GM12878 (cell line): ENCODE data around the gene SOX10.

Experiments
- CTCF ChIP-seq, 3 experiments: IDR thresholded peaks in 2 of 3; conservative IDR thresholded peaks in 1 of 3; 2 replicates each; pipeline ENCODE4 v1.5.1; 2011; ENCODE audit warnings: low read depth in 3 of 3, low read length in 3 of 3, mild to moderate bottlenecking in 3 of 3, control low read depth in 2 of 3, moderate library complexity in 2 of 3, inconsistent platforms in 1 of 3, mixed read lengths in 1 of 3; ENCODE audit not compliant: control insufficient read depth in 2 of 3, insufficient read depth in 1 of 3; ENCODE audit errors: extremely low read depth in 1 of 3
- EP300 ChIP-seq, 2 experiments: fragments of 150-350 bp in 1 of 2; IDR thresholded peaks; 2 replicates each; pipeline ENCODE4 v1.6.1; 2011 to 2012; ENCODE audit warnings: low read depth in 2 of 2, low read length in 2 of 2, borderline replicate concordance in 1 of 2, improper control_type of control experiment in 1 of 2, inconsistent platforms in 1 of 2; ENCODE audit not compliant: control insufficient read depth in 1 of 2
- FOXM1 ChIP-seq: IDR thresholded peaks from 2 replicates; pipeline ENCODE4 v1.6.1; 2012; ENCODE audit warnings: low read depth, mild to moderate bottlenecking, inconsistent platforms, low read length, moderate library complexity
- JUNB ChIP-seq: IDR thresholded peaks from 2 replicates; pipeline ENCODE4 v1.6.1; 2016; ENCODE audit warnings: antibody characterized with exemption, mild to moderate bottlenecking
- KAT2A ChIP-seq: conservative IDR thresholded peaks from 2 replicates; pipeline ENCODE4 v1.6.1; 2011; ENCODE audit warnings: low read depth, low read length; ENCODE audit not compliant: control insufficient read depth
- SMAD1 ChIP-seq: fragments of 450-650 bp; IDR thresholded peaks from 2 replicates; pipeline ENCODE4 v1.6.1; 2018; ENCODE audit warnings: mild to moderate bottlenecking, low read depth; ENCODE audit not compliant: partially characterized antibody
- SP1 ChIP-seq: IDR thresholded peaks from one replicate; pipeline ENCODE4 v1.6.1; 2011; ENCODE audit warnings: low read depth, low read length
- SPI1 ChIP-seq: IDR thresholded peaks from 2 replicates; pipeline ENCODE4 v1.6.1; 2011; ENCODE audit warnings: low read depth, mild to moderate bottlenecking, low read length, moderate library complexity, borderline replicate concordance; ENCODE audit not compliant: insufficient read depth
- SREBF2 ChIP-seq: IDR thresholded peaks from 2 replicates; pipeline ENCODE4 v1.6.1; 2012; ENCODE audit warnings: mild to moderate bottlenecking, low read length
- TAF1 ChIP-seq: IDR thresholded peaks from 2 replicates; pipeline ENCODE4 v1.6.1; 2011; ENCODE audit warnings: mild to moderate bottlenecking, low read depth, low read length, borderline replicate concordance

GRCh38 chr22:37990301-37990700 lies 5.9 kb upstream of the SOX10 start:
- TF ChIP-seq KAT2A (no peak), EP300 (IDR thresholded peaks at IDR 0.05; ENCODE audit: borderline replicate concordance in 1 of 2, control insufficient read depth in 1 of 2, low read depth in 2 of 2, low read length in 2 of 2) (no peak), CTCF (IDR thresholded peaks at IDR 0.05 in 2 of 3, conservative IDR thresholded peaks at IDR 0.05 in 1 of 3; ENCODE audit: control insufficient read depth in 2 of 3, extremely low read depth in 1 of 3, insufficient read depth in 1 of 3, low read depth in 3 of 3, low read length in 3 of 3) (no peak), SREBF2 (no peak), SMAD1 (no peak), SP1 (no peak), SPI1 (no peak), JUNB (no peak), FOXM1 (no peak), TAF1 (no peak)
